ENCODE measurements around the gene GLO1.
A peak's percentile ranks its signal among the peaks of the same experiment; 100 is the strongest.

Gene GLO1

GRCh38 chr6:38671885-38672467 lies 31.0 kb downstream of the GLO1 start:
- TF ChIP-seq CTCF (IDR thresholded peaks at IDR 0.05) (peak; percentile 87), ZFX (IDR thresholded peaks at IDR 0.05; ENCODE audit: borderline replicate concordance) (no peak)
- H3K27ac ChIP-seq, result no peak overlapping the region

- TF ChIP-seq ZFX (IDR thresholded peaks at IDR 0.05; ENCODE audit: borderline replicate concordance), result no peak
- no peak for TF ChIP-seq CTCF (IDR thresholded peaks at IDR 0.05)
- no peak overlapping the region for H3K27ac ChIP-seq
Measured at GRCh38 chr6:38658418-38659167, 44.4 kb downstream of the GLO1 start.

- H3K27ac ChIP-seq, result no peak overlapping the region
- no peak for TF ChIP-seq ZFX (IDR thresholded peaks at IDR 0.05; ENCODE audit: borderline replicate concordance)
- TF ChIP-seq CTCF (IDR thresholded peaks at IDR 0.05), result no peak
Measured at GRCh38 chr6:38656896-38657295, 46.0 kb downstream of the GLO1 start.

- H3K27ac ChIP-seq, result no peak overlapping the region
- TF ChIP-seq CTCF (IDR thresholded peaks at IDR 0.05), result no peak
- no peak for TF ChIP-seq ZFX (IDR thresholded peaks at IDR 0.05; ENCODE audit: borderline replicate concordance)
Measured at GRCh38 chr6:38654263-38654662, 48.7 kb downstream of the GLO1 start.

GRCh38 chr6:38651121-38651784 lies 51.7 kb downstream of the GLO1 start:
- no peak overlapping the region for H3K27ac ChIP-seq
- TF ChIP-seq CTCF (IDR thresholded peaks at IDR 0.05), result no peak
- TF ChIP-seq ZFX (IDR thresholded peaks at IDR 0.05; ENCODE audit: borderline replicate concordance), result no peak

- TF ChIP-seq ZFX (IDR thresholded peaks at IDR 0.05; ENCODE audit: borderline replicate concordance) (no peak), CTCF (IDR thresholded peaks at IDR 0.05) (no peak)
- no peak overlapping the region for H3K27ac ChIP-seq
Measured at GRCh38 chr6:38650207-38650752, 52.7 kb downstream of the GLO1 start.
